ENCODE results near the gene MAPKAPK2. TPM values are rescaled to one million over a fixed set of nuclear protein-coding genes. Genes with fewer than 3 reads are reported as not detected.

Gene MAPKAPK2
- polyA plus RNA-seq, 1 of the 3 experiments (the other 2 are of a cell fraction) = 46.8 TPM

DNA sequence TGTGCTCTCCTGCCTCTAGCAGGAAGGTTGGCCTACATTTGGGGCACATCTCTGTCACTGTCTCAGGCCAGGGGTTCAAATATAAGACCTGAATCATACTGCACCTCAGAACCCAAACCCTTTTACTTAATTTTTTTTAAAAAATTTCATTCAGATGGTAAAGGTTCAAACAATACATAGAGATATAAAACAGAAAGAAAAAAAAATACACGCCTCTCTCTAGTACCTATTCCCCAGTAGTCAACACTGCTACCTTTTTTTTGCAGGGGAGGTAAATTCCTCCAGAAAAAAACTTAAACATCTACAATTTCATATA, 32.9 kb downstream of the MAPKAPK2 start:
- H3K4me3 ChIP-seq (ENCODE audit: low read depth in 2 of 2, low read length in 1 of 2) = no peak overlapping the region
- ChIA-PET CTCF (interaction anchor here (0.8 to 6.7 kb wide), 2 partner anchors 8 to 205 kb away, joined by 4 to 64 read pairs; no protein-coding TSS in a partner anchor), POLR2A (no interaction called here)
- TF ChIP-seq RXRA (IDR thresholded peaks at IDR 0.05; ENCODE audit: borderline replicate concordance, low read depth) = no peak
- H3K4me1 ChIP-seq (ENCODE audit: control insufficient read depth in 1 of 2, insufficient read depth in 2 of 2, low read depth in 1 of 2, low read length in 1 of 2) = peaks cover 9 to 11% of the 10 kb centered on the region in 2 experiments; a peak in 2 of 4 replicates
- H3K27ac ChIP-seq (ENCODE audit: low read depth in 2 of 2, low read length in 1 of 2) = no peak overlapping the region
- no peaks in the 10 kb centered on the region for H3K9me2 ChIP-seq
- no peaks in the 10 kb centered on the region for H3K36me3 ChIP-seq (replicated peaks in 1 of 2; ENCODE audit: control insufficient read depth in 1 of 2, insufficient read depth in 2 of 2, low read length in 1 of 2)
- H2AFZ ChIP-seq (ENCODE audit: low read depth) = no peak overlapping the region
- H3K9me3 ChIP-seq = no peaks in the 10 kb centered on the region
- H3F3A ChIP-seq (replicated peaks; ENCODE audit: insufficient read depth) = no peaks in the 10 kb centered on the region
- no peak for DNase-seq
- H3K4me2 ChIP-seq = no peak overlapping the region
- H3K27me3 ChIP-seq (ENCODE audit: insufficient read depth) = no peaks in the 10 kb centered on the region
- 93% methylated on average over 1 of the region's 1 CpG for WGBS (ENCODE audit: low lambda C conversion rate)
- no peak overlapping the region for H3K9ac ChIP-seq
- H3K79me2 ChIP-seq (ENCODE audit: insufficient read depth) = peaks cover 100% of the 10 kb centered on the region
- peaks cover 97% of the 10 kb centered on the region for H4K20me1 ChIP-seq (ENCODE audit: insufficient read depth)

DNA sequence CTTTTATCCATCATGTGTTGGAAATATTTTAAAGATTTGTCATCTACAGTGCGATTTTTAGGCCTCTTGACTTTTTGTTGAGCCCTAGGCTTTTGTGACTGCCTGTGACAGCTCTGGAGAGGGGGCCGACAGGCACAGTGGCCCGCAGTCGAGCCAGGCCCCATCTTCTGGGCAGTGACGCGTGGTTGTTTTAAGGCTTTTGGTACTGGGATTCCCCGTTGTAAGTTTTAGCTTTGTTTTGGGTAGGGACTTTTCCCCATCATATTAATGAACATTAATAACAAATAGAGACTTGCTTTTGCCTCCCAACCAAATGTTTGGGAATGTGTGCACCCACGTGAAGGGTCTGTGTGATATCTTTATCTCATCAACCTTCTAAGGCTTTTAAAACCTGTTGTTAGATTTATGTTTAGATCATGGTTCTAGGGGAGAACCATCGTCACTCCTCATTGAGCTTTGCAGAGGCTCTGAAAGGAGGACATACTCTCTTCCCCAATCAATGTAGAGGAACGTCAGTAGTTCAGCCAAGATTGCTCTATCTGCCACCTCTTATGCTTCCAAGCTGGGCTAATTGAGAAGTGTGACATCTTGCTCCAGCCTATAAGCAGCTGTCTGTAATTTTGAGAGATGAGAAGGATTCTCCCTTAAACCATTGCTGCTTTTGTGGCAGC, 34.6 kb downstream of the MAPKAPK2 start:
- Histone ChIP-seq H3K79me2 (ENCODE audit: insufficient read depth) (peaks cover 92% of the 10 kb centered on the region), H3K27me3 (ENCODE audit: insufficient read depth) (no peaks in the 10 kb centered on the region), H3K4me2 (no peak overlapping the region), H3K9me2 (no peaks in the 10 kb centered on the region), H3K36me3 (replicated peaks in 1 of 2; ENCODE audit: control insufficient read depth in 1 of 2, insufficient read depth in 2 of 2, low read length in 1 of 2) (no peaks in the 10 kb centered on the region), H4K20me1 (ENCODE audit: insufficient read depth) (peaks cover 97% of the 10 kb centered on the region), H3F3A (replicated peaks; ENCODE audit: insufficient read depth) (no peaks in the 10 kb centered on the region), H2AFZ (ENCODE audit: low read depth) (no peak overlapping the region), H3K4me3 (ENCODE audit: low read depth in 2 of 2, low read length in 1 of 2) (no peak overlapping the region), H3K27ac (ENCODE audit: low read depth in 2 of 2, low read length in 1 of 2) (no peak overlapping the region), H3K9me3 (no peaks in the 10 kb centered on the region), H3K4me1 (ENCODE audit: control insufficient read depth in 1 of 2, insufficient read depth in 2 of 2, low read depth in 1 of 2, low read length in 1 of 2) (peaks cover 6 to 9% of the 10 kb centered on the region in 2 experiments; a peak in 2 of 4 replicates), H3K9ac (no peak overlapping the region)
- 97% methylated on average over 10 of the region's 10 CpGs for WGBS (ENCODE audit: low lambda C conversion rate)
- TF ChIP-seq, protein P1, sequence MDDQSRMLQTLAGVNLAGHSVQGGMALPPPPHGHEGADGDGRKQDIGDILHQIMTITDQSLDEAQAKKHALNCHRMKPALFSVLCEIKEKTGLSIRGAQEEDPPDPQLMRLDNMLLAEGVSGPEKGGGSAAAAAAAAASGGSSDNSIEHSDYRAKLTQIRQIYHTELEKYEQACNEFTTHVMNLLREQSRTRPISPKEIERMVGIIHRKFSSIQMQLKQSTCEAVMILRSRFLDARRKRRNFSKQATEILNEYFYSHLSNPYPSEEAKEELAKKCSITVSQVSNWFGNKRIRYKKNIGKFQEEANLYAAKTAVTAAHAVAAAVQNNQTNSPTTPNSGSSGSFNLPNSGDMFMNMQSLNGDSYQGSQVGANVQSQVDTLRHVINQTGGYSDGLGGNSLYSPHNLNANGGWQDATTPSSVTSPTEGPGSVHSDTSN (IDR thresholded peaks at IDR 0.05) = no peak
- TF ChIP-seq RXRA (IDR thresholded peaks at IDR 0.05; ENCODE audit: borderline replicate concordance, low read depth) = no peak
- ChIA-PET POLR2A (no interaction called here), CTCF (interaction anchor here (0.7 to 3.4 kb wide), 6 partner anchors 15 to 263 kb away, joined by 3 to 18 read pairs (median 4); no protein-coding TSS in a partner anchor)
- no peak for DNase-seq

DNA sequence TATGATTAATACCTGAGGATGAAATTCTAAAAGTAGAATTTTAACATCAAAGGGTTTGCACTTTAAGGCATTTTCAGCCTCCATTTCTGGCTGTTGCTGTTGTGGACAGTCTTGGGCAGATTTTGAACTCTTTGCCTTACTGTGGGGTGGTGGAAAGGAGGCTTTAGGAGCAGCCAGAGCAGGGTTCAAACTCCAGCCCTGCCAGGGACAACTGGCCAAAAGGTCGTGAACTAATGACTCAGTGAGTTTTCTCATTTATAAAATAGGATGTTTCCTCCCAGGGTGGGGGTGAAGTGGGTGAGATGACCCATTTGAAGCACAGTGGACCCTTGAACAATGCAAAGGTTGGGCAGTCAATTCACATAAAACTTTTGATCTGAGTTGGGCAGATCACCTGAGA, 36.7 kb downstream of the MAPKAPK2 start:
- Histone ChIP-seq H4K20me1 (ENCODE audit: insufficient read depth) (peaks cover 97% of the 10 kb centered on the region), H3K79me2 (ENCODE audit: insufficient read depth) (peaks cover 86% of the 10 kb centered on the region), H2AFZ (ENCODE audit: low read depth) (no peak overlapping the region), H3K4me1 (ENCODE audit: control insufficient read depth in 1 of 2, insufficient read depth in 2 of 2, low read depth in 1 of 2, low read length in 1 of 2) (peaks cover 0 to 10% of the 10 kb centered on the region in 2 experiments; a peak in 1 of 4 replicates), H3K9me2 (no peaks in the 10 kb centered on the region), H3K27me3 (ENCODE audit: insufficient read depth) (no peaks in the 10 kb centered on the region), H3K4me2 (no peak overlapping the region), H3K36me3 (replicated peaks in 1 of 2; ENCODE audit: control insufficient read depth in 1 of 2, insufficient read depth in 2 of 2, low read length in 1 of 2) (no peaks in the 10 kb centered on the region), H3K27ac (ENCODE audit: low read depth in 2 of 2, low read length in 1 of 2) (no peak overlapping the region), H3K4me3 (ENCODE audit: low read depth in 2 of 2, low read length in 1 of 2) (no peak overlapping the region), H3K9me3 (no peaks in the 10 kb centered on the region), H3K9ac (no peak overlapping the region), H3F3A (replicated peaks; ENCODE audit: insufficient read depth) (no peaks in the 10 kb centered on the region)
- POLR2A ChIA-PET = no interaction called here
- CTCF ChIA-PET = interaction anchor here (3.4 kb wide), 1 partner anchor 191 kb away, joined by 18 read pairs; no protein-coding TSS in a partner anchor
- TF ChIP-seq JUND (IDR thresholded peaks at IDR 0.05) = no peak
- TF ChIP-seq, protein P2, sequence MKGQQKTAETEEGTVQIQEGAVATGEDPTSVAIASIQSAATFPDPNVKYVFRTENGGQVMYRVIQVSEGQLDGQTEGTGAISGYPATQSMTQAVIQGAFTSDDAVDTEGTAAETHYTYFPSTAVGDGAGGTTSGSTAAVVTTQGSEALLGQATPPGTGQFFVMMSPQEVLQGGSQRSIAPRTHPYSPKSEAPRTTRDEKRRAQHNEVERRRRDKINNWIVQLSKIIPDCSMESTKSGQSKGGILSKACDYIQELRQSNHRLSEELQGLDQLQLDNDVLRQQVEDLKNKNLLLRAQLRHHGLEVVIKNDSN (IDR thresholded peaks at IDR 0.05; ENCODE audit: borderline replicate concordance, low read depth) = no peak
- TF ChIP-seq, protein P3, sequence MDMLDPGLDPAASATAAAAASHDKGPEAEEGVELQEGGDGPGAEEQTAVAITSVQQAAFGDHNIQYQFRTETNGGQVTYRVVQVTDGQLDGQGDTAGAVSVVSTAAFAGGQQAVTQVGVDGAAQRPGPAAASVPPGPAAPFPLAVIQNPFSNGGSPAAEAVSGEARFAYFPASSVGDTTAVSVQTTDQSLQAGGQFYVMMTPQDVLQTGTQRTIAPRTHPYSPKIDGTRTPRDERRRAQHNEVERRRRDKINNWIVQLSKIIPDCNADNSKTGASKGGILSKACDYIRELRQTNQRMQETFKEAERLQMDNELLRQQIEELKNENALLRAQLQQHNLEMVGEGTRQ (IDR thresholded peaks at IDR 0.05; ENCODE audit: borderline replicate concordance, low read depth, low read length) = no peak
- TF ChIP-seq SIN3A (IDR thresholded peaks at IDR 0.05; ENCODE audit: borderline replicate concordance, low read depth, low read length) = no peak
- TF ChIP-seq TCF12 (IDR thresholded peaks at IDR 0.05) = no peak
- TF ChIP-seq, protein P4, sequence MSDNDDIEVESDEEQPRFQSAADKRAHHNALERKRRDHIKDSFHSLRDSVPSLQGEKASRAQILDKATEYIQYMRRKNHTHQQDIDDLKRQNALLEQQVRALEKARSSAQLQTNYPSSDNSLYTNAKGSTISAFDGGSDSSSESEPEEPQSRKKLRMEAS (IDR thresholded peaks at IDR 0.05; ENCODE audit: low read depth) = no peak
- no peak for TF ChIP-seq FOXM1 (IDR thresholded peaks at IDR 0.05; ENCODE audit: low read depth)
- no peak for TF ChIP-seq RCOR1 (IDR thresholded peaks at IDR 0.05; ENCODE audit: low read length)
- TF ChIP-seq NRF1 (IDR thresholded peaks at IDR 0.05; ENCODE audit: low read depth, low read length) = no peak
- WGBS (ENCODE audit: low lambda C conversion rate) = 77% methylated on average over 1 of the region's 1 CpG
- DNase-seq = no peak

Data from SK-N-SH (cell line).